Activated CD8-positive, alpha-beta memory T cell treated with anti-CD3 and anti-CD28 coated beads, Interleukin-2, amount 10 ng/mL, durations not matched to agents 7 days and 5 days (primary cell): ENCODE results near the gene RAB8A. TPM values are rescaled to one million over a fixed set of nuclear protein-coding genes. Genes with fewer than 3 reads are reported as not detected.
"Not testable (repeated sequence)": the region's sequence is repeated elsewhere in the genome, so short reads cannot be mapped to it uniquely, and the experiment has no call there.

ENCODE experiments used
- ATAC-seq: fragments of 150-1000 bp; cut with Tn5 transposase; one replicate; pipeline ENCODE4 v1.10.0; 2021; ENCODE audit warnings: moderate library complexity
- CTCF ChIA-PET: fragments of 350-600 bp; sonication (Branson Sonifier 250); formaldehyde crosslinking; loops from one replicate; lab custom pipeline; 2021; ENCODE audit warnings: antibody characterized with exemption; lab: Charles Lee
- DNase-seq: peaks from one replicate; pipeline ENCODE4 v3.0.0-alpha.2; 2020
- H3K27ac Mint-ChIP-seq: one replicate; pipeline ENCODE4 v1.8.0; 2021; ENCODE audit warnings: mild to moderate bottlenecking, mixed read lengths
- H3K27me3 Mint-ChIP-seq: one replicate; pipeline ENCODE4 v1.8.0; 2021; ENCODE audit warnings: mixed read lengths
- H3K36me3 Mint-ChIP-seq: one replicate; pipeline ENCODE4 v1.8.0; 2021; ENCODE audit warnings: mild to moderate bottlenecking, mixed read lengths
- H3K4me1 Mint-ChIP-seq: one replicate; pipeline ENCODE4 v1.8.0; 2021; ENCODE audit warnings: mixed read lengths
- H3K4me3 Mint-ChIP-seq: one replicate; pipeline ENCODE4 v1.8.0; 2021; ENCODE audit warnings: mild to moderate bottlenecking, moderate library complexity, mixed read lengths
- H3K9me3 Mint-ChIP-seq: one replicate; pipeline ENCODE4 v1.8.0; 2022; ENCODE audit warnings: low read depth, mixed read lengths
- total RNA-seq, 2 experiments: library from RNA; stranded (reverse); gene quantifications; one replicate each; pipeline ENCODE4 v1.2.3, GENCODE V29; 2021

The RAB8A gene
- total RNA-seq, 2 experiments from 2014 or later, result 204 to 271 TPM

DNA sequence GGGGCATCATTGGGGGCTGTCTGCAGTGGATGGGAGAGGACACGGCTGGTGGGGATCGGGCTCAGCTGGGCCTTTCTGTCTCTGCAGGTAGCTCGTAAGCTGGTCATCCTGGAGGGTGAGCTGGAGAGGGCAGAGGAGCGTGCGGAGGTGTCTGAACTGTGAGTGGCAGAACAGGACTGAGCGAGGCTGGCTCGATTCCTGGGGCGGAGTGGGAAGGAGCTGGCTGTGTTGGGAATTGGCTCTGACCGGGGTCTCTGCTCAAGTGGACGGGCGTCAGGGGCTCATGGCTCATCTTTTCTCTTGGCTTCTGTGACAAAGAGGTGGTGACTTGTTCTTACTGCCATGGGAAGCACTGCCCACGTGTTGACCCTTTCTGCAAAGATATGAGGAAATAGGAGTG lies 23.7 kb upstream of the RAB8A start:
- Mint-ChIP-seq H3K9me3 (no peaks in the 10 kb centered on the region), H3K4me1 (peaks cover 64% of the 10 kb centered on the region), H3K27ac (peak overlapping the region; percentile 49), H3K27me3 (no peaks in the 10 kb centered on the region), H3K4me3 (no peak overlapping the region), H3K36me3 (peaks cover 84% of the 10 kb centered on the region)
- CTCF ChIA-PET, result interaction anchor here (0.6 to 3.0 kb wide), 6 partner anchors 9 to 94 kb away, joined by 3 to 27 read pairs (median 8); no protein-coding TSS in a partner anchor
- DNase-seq, result no peak
- ATAC-seq, result no peak

DNA sequence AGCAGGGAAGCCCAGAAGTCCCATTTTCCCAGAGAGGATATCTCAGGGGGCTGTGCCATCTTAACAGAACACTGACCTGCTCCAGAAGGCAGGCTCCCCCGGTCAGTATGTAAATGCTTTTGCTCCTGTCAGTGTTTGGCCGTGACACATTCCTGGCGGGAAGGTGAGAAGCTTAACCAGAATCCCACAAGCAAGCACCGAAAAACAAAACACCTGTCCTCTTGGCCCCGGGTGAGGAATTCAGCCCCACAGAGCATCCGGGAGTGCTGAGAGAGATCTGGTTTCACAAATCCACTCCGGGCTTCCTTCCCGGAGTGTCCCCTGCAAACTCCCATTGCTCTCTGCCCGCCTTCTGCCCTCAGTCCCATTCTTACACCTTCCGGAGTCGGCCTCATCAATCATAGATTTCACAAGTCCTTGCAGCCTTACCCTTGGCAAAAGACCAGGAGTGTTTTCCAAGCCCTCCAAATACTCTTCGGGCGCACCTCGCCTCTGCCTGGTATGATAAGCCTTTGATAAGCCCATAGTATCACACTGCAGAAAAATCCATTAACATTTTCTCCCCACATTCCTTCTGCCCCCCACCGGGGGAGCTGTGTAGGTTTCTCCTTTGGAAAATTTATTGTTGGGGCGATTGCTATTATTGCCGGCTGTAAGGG lies 23.2 kb upstream of the RAB8A start:
- Mint-ChIP-seq H3K4me3 (no peak overlapping the region), H3K9me3 (no peaks in the 10 kb centered on the region), H3K27me3 (no peaks in the 10 kb centered on the region), H3K27ac (peak overlapping the region; percentile 56), H3K36me3 (peaks cover 84% of the 10 kb centered on the region), H3K4me1 (peaks cover 64% of the 10 kb centered on the region)
- DNase-seq, result no peak
- no peak for ATAC-seq
- CTCF ChIA-PET, result interaction anchor here (0.9 to 3.0 kb wide), 8 partner anchors 10 to 55 kb away, joined by 3 to 27 read pairs (median 4); partner anchors contain the start of gene HSH2D

DNA sequence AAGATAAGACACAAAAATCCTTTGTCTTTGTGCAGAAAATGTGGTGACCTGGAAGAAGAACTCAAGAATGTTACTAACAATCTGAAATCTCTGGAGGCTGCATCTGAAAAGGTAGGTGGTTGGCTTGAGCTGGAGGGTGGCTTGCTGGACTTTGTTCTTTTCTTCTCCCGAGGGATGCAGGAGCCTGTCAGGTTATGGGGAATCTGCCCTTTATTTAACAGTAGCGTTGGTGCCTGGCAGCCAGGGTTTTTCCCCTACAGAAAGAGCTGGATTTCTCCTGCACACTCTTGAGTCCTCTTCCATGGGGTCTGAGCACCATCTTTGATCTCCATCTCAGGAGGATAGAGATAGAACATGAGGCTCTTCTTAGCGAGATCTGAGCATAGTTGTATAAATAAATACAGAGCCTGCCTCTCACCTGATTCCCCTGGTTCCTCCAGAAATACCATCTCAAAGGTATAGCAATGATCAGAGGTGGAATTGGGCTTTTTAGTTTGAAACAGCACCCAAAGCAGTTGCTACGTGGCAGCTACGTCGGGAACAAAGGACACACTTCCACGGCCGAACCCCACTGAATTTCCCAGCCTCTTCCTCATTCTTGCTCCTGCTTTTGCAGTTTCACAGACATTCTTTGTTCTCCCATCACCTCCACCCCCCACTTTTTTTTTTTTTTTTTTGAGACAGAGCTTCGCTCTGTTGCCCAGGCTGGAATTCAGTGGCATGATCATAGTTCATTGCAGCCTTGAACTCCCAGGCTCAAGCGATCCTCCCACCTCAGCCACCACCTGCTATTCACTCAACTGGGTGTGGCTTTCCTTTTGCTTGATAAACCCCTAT lies 22.5 kb upstream of the RAB8A start:
- CTCF ChIA-PET, result interaction anchor here (0.9 to 1.7 kb wide), 8 partner anchors 11 to 54 kb away, joined by 3 to 5 read pairs (median 4); partner anchors contain the start of gene HSH2D
- peaks cover 61% of the 10 kb centered on the region for H3K4me1 Mint-ChIP-seq
- no peak overlapping the region for H3K4me3 Mint-ChIP-seq
- DNase-seq (no peak), ATAC-seq (no peak)
- H3K27me3 Mint-ChIP-seq, result no peaks in the 10 kb centered on the region
- peak overlapping the region; percentile 56 for H3K27ac Mint-ChIP-seq
- no peaks in the 10 kb centered on the region for H3K9me3 Mint-ChIP-seq
- peaks cover 85% of the 10 kb centered on the region for H3K36me3 Mint-ChIP-seq

DNA sequence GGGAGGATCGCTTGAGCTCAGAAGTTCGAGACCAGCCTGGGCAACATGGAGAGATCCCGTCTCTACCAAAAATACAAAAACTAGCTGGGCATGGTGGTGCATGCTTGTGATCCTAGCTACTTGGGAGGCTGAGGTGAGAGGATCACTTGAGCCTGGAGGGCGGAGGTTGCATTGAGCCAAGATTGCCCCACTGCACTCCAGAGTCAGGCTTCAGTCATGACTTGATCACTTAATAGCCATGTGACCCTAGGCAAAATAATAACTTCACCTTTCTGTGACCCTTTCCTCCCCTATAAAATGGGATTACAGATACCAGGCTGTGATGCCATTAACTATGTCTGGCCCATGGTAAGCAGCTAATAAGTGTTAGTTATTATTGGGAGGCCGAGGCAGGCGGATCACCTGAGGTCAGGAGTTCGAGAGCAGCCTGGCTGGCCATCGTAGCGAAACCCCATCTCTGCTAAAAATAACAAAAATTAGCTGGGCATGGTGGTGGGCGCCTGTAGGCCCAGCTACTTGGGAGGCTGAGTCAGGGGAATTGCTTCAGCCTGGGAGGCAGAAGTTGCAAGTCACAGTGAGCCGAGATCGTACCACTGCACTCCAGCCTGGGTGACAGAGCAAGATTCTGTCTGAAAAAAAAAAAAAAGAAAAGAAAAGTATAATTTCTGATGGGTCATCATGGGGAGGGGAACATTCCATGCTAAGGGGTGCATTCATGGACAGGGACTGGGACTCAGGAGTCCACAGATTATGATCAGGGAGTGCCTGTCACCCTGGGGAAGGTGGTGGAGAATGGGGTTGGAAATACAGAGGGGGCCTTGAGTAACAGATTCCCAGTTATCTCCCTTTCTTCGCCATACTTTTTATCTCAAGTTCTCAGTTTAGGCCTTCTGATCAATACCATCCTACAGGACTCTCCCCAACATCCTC lies 19.9 kb upstream of the RAB8A start:
- DNase-seq (no peak), ATAC-seq (no peak)
- Mint-ChIP-seq H3K27ac (peak overlapping the region; percentile 52), H3K36me3 (peaks cover 81% of the 10 kb centered on the region), H3K27me3 (no peaks in the 10 kb centered on the region), H3K4me3 (no peak overlapping the region), H3K4me1 (peaks cover 52% of the 10 kb centered on the region), H3K9me3 (no peaks in the 10 kb centered on the region)
- CTCF ChIA-PET, result interaction anchor here (1.1 to 2.2 kb wide), 4 partner anchors 15 to 51 kb away, joined by 3 to 10 read pairs (median 4); no protein-coding TSS in a partner anchor

DNA sequence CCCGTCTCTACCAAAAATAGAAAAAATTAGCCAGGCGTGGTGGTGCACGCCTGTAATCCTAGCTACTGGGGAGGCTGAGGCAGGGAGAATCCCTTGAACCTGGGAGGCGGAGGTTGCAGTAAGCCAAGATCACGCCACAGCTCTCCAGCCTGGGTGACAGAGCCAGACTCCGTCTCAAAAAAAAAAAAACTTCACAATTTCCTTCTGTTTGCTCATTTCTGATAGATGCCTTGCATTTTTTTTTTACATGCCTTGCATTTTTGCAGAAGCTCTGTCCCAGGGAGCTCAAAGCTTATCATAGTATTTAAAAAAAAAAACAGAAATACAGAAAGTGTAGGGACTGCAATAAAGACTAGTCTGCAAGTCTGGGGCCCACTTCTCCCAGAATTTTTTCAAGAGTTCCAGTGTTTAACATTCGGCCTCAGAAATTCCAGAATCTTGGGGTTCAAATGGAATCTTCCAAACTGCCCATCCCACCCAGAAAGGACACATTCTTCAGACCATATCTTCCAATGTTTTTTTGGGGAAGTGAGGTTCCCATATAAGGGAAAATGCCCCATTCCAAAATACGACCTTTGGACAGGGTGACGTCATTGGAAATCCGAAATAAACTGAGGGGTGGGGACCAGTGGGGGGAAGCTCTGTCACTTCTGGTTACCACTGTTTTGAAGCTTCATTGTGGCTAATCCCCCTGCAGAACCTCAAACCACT lies 17.2 kb upstream of the RAB8A start:
- DNase-seq (no peak), ATAC-seq (peak; percentile 16)
- CTCF ChIA-PET, result interaction anchor here (0.9 to 2.7 kb wide), 11 partner anchors 9 to 324 kb away, joined by 3 to 9 read pairs (median 6); partner anchors contain the start of genes FAM32A, RAB8A and TPM4
- H3K27me3 Mint-ChIP-seq, result no peaks in the 10 kb centered on the region
- H3K27ac Mint-ChIP-seq, result peak overlapping the region; percentile 57
- H3K9me3 Mint-ChIP-seq, result no peaks in the 10 kb centered on the region
- peaks cover 81% of the 10 kb centered on the region for H3K36me3 Mint-ChIP-seq
- no peak overlapping the region for H3K4me3 Mint-ChIP-seq
- peaks cover 42% of the 10 kb centered on the region for H3K4me1 Mint-ChIP-seq

DNA sequence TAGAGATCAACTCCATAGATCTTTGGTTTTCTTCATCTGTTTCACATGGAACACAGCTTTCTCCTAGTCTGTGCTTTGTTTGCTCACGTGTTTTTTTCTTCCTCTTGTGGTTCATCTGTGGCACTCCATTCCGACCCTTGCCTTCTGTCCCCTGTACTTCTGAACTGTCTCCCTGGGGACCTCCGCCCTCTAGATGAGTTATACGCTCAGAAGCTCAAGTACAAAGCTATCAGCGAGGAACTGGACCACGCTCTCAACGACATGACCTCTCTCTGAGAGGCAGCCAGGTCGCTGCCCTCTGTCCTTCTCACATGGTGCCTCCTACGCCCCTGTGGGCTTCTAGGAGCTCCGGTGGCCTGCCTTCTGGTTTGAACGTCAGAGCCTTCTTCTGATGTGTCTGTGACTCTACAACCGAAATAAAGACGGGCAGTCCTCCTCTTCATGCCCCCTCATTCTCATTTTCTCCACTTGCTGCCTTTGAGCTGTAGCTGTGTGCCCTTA lies 16.6 kb upstream of the RAB8A start:
- no peak for ATAC-seq
- Mint-ChIP-seq H3K27me3 (no peaks in the 10 kb centered on the region), H3K9me3 (no peaks in the 10 kb centered on the region), H3K27ac (peak overlapping the region; percentile 57), H3K4me3 (no peak overlapping the region), H3K4me1 (peaks cover 39% of the 10 kb centered on the region), H3K36me3 (peaks cover 81% of the 10 kb centered on the region)
- no peak for DNase-seq
- CTCF ChIA-PET, result interaction anchor here (0.9 to 3.3 kb wide), 12 partner anchors 8 to 323 kb away, joined by 3 to 17 read pairs (median 6); partner anchors contain the start of genes FAM32A, RAB8A and TPM4

DNA sequence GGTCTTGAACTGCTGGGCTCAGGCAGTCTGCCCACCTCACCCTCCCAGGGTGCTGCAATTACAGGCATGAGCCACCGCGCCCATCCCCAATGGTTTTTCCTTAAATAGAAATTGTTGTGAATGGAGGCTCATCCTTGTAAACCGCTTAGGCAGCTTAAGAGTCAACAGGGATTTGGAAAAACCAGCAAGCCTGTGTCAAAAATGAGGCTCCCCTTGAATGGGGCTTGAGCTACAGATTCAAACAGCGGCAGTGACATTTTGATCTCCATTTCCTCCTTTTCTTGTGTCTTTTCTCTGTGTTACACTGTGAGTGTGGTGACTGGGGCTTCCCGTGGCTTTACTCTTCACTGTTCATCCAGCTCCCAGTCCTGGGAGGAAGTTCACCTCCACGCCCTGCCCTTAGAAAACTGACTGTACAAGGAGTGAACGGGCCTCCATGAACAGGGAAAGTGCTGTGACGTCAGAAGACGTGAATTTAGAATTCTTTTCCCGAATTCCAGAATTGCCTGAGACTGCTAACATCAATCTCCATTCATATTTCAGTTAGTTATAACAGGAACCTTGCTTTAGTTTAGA lies 15.3 kb upstream of the RAB8A start:
- CTCF ChIA-PET, result interaction anchor here (0.7 to 3.3 kb wide), 6 partner anchors 10 to 995 kb away, joined by 3 to 17 read pairs (median 8); partner anchors contain the start of genes FAM32A and RAB8A
- H3K9me3 Mint-ChIP-seq, result no peaks in the 10 kb centered on the region
- no peaks in the 10 kb centered on the region for H3K27me3 Mint-ChIP-seq
- peaks cover 36% of the 10 kb centered on the region for H3K4me1 Mint-ChIP-seq
- H3K36me3 Mint-ChIP-seq, result peaks cover 81% of the 10 kb centered on the region
- H3K4me3 Mint-ChIP-seq, result no peak overlapping the region
- no peak for ATAC-seq
- DNase-seq, result no peak
- peak overlapping the region; percentile 70 for H3K27ac Mint-ChIP-seq

DNA sequence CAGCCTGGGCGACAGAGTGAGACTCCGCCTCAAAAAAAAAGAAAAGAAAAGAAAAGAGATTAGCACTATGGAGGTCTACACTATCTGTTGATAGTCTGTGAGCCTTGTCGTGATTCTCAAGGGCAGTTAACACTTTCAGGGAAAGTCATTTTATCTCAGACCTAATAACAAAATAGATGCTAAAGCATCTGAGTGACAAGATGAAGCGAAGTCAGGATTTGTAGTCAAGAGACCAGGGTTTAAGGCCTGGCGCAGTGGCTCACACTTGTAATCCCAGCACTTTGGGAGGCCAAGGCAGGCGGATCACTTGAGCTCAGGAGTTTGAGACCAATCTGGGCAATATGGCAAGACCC lies 13.3 kb upstream of the RAB8A start:
- no peak overlapping the region for H3K4me3 Mint-ChIP-seq
- no peak overlapping the region for H3K27ac Mint-ChIP-seq
- CTCF ChIA-PET, result interaction anchor here (1.1 to 1.6 kb wide), 2 partner anchors 25 to 36 kb away, joined by 3 to 5 read pairs; no protein-coding TSS in a partner anchor
- H3K4me1 Mint-ChIP-seq, result peaks cover 26% of the 10 kb centered on the region
- no peak for ATAC-seq
- no peaks in the 10 kb centered on the region for H3K27me3 Mint-ChIP-seq
- peaks cover 81% of the 10 kb centered on the region for H3K36me3 Mint-ChIP-seq
- no peak for DNase-seq
- no peaks in the 10 kb centered on the region for H3K9me3 Mint-ChIP-seq

DNA sequence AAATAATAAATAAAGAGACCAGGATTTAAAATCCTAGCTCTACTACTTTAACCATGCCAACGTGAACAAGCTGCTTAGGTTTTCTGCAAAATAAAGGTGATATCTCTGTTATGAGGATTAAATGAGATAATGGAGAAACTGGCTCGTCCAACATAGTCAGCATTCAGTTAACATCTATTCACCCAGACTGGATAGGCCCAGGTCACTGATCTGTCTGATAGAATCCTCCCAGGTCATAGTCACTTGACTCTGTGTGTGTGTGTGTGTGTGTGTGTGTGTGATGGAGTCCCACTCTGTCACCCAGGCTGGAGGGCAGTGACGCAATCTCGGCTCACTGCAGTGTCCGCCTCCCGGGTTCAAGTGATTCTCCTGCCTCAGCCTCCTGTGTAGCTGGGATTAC lies 12.9 kb upstream of the RAB8A start:
- Mint-ChIP-seq H3K4me1 (peaks cover 23% of the 10 kb centered on the region), H3K36me3 (peaks cover 80% of the 10 kb centered on the region), H3K27me3 (no peaks in the 10 kb centered on the region), H3K27ac (no peak overlapping the region), H3K9me3 (no peaks in the 10 kb centered on the region), H3K4me3 (no peak overlapping the region)
- DNase-seq, result no peak
- CTCF ChIA-PET, result interaction anchor here (1.1 to 1.6 kb wide), 2 partner anchors 26 to 36 kb away, joined by 3 to 5 read pairs; no protein-coding TSS in a partner anchor
- ATAC-seq, result no peak

DNA sequence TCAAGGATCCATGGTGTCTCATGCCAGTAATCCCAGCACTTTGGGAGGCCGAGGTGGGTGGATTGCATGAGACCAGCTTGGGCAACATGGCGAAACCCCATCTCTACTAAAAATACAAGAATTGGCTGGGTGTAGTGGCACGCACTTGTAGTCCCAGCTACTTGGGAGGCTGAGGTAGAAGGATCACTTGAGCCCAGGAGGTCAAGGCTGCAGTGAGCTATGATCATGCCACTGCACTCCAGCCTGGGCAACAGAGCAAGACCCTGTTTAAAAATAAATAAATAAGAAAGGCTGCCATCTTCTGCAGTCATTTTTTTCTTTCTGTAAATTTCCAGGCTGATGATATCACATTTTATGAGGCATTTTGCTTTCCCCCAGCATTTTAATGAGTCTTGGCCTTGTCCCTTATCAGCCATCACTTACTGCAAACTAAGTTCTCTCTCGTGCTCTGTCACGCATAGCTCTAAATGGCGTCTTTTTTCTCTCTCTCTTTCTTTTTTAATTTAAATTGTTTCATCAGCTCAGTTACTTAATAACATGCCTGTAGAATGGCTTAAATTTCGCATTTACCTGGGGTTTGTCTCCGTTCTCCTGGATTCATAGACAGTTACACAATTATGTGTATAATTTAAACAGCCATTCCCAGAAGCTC lies 12.2 kb upstream of the RAB8A start:
- not testable (repeated sequence) for H3K27ac Mint-ChIP-seq

DNA sequence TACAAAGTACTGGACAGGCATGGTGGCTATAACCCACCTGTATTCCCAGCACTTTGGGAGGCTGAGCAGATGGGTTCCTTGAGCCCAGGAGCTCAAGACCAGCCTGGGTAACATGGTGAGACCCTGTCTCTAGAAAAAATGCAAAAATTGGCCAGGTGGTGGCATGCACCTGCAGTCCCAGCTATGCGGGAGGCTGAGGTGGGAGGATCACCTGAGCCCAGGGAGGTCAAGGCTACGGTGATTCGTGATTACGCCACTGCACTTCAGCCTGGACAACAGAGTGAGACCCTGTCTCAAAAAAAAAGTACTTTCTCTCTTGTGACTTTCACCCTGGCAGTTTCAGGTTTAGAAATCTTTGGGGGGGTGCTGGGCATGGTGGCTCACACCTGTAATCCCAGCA lies 11.2 kb upstream of the RAB8A start:
- CTCF ChIA-PET, result interaction anchor here (0.8 to 1.4 kb wide), 2 partner anchors 10 to 12 kb away, joined by 3 to 5 read pairs; no protein-coding TSS in a partner anchor
- H3K36me3 Mint-ChIP-seq, result peaks cover 67% of the 10 kb centered on the region
- no peak for ATAC-seq
- DNase-seq, result no peak
- no peaks in the 10 kb centered on the region for H3K27me3 Mint-ChIP-seq
- no peak overlapping the region for H3K27ac Mint-ChIP-seq
- H3K9me3 Mint-ChIP-seq, result no peaks in the 10 kb centered on the region
- peaks cover 18% of the 10 kb centered on the region for H3K4me1 Mint-ChIP-seq
- no peak overlapping the region for H3K4me3 Mint-ChIP-seq

More for the DNA sequence above, 12.2 kb upstream of the RAB8A start:
- peaks cover 75% of the 10 kb centered on the region for H3K36me3 Mint-ChIP-seq
- H3K4me3 Mint-ChIP-seq, ATAC-seq, DNase-seq, H3K9me3 Mint-ChIP-seq, H3K27me3 Mint-ChIP-seq: not testable (repeated sequence)
- CTCF ChIA-PET, result interaction anchor here (0.6 to 1.4 kb wide), 4 partner anchors 11 to 59 kb away, joined by 3 read pairs; no protein-coding TSS in a partner anchor
- peaks cover 20% of the 10 kb centered on the region for H3K4me1 Mint-ChIP-seq
